Activated CD8-positive, alpha-beta memory T cell treated with anti-CD3 and anti-CD28 coated beads, Interleukin-2, amount 50 U/mL, for 1 hour (primary cell): ENCODE measurements around the gene ANKRD11.
"Not testable (repeated sequence)": the region's sequence is repeated elsewhere in the genome, so short reads cannot be mapped to it uniquely, and the experiment has no call there.

Experiments
- DNase-seq: peaks from one replicate; pipeline ENCODE4 v3.0.0-alpha.2; 2020; ENCODE audit errors: extremely low read depth

The ANKRD11 gene

GRCh38 chr16:89329830-89330176 lies 160.6 kb downstream of the ANKRD11 start:
- DNase-seq = not testable (repeated sequence)

- DNase-seq = not testable (repeated sequence)
These were observed 161.7 kb downstream of the ANKRD11 start for GRCh38 chr16:89328412-89329400.

GRCh38 chr16:89326721-89327120 lies 163.6 kb downstream of the ANKRD11 start:
- no peak for DNase-seq

GRCh38 chr16:89325861-89326471 lies 164.4 kb downstream of the ANKRD11 start:
- no peak for DNase-seq

DNA sequence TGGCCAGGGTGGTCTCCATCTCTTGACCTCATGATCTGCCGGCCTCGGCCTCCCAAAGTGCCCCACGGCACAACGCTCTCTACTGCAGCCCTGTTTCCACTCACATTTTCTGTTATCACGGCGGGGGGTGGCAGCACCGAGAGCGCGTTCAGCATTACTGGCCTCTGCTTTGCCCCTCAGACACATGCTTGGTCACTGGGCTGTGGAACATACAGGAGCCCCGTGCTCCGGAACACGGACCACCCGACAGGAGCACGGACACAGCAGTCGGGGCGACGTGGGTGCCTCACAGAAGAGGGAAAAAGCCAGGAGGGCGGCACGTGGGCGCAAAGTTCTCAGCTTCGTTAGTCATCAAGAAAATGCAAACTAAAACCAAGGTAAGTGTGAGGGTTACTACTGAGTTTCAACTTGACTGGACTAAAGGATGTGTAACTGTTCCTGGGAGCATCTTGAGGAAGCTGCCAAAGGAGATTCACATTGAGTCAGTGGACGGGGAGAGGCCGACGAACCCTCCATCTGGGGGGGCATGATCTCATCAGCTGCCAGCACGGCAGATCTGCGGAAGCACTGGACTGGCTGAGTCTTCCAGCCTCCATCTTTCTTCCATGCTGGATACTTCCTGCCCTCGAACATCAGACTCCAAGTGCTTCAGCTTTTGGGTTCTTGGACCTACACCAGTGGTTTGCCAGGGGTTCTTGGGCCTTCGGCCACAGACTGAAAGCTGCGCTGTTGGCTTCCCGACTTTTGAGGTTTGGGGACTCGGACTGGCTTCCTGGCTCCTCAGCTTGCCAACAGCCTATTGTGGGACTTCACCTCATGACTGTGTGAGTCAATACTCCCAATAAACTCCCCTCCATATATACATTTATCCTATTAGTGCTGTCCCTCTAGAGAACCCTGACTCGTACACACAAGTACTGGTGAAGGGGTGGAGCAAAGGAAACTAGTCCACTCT lies 166.0 kb downstream of the ANKRD11 start:
- no peak for DNase-seq

DNA sequence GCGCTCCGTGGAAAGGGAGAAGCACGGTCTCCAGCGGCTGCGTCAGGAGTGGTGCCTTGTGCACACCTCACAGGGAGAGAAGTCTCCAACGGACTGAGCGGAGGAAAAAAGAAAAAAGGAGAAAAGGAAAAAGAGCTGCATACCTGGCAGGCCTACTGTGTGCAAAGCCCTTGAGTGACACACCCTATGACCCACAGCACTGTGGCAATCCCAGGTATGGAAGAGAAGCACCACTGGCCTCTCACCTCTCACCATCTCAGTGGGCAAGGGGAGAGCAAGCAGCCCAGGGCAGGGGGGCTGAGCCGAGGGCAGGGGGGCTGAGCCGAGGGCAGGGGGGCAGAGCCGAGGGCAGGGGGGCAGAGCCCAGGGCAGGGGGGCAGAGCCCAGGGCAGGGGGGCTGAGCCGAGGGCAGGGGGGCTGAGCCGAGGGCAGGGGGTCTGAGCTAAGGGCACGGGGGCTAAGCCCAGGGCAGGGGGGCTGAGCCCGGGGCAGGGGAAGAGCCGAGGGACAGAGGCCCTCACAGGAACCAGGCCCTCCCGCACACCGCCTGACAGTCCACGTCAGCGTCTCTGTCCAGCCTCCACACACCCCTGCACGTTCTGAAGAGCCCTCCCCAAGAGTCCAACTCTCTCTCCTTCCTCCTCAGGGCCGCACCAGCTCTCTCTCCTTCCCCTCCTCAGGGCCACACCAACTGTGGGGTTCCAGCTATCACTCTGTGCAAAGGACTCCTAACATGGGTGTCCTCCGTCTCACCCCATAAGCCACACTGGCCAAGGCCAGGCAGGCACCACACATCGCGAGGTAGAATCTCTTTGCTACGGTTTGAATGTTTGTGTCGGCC lies 167.0 kb downstream of the ANKRD11 start:
- DNase-seq = no peak

DNA sequence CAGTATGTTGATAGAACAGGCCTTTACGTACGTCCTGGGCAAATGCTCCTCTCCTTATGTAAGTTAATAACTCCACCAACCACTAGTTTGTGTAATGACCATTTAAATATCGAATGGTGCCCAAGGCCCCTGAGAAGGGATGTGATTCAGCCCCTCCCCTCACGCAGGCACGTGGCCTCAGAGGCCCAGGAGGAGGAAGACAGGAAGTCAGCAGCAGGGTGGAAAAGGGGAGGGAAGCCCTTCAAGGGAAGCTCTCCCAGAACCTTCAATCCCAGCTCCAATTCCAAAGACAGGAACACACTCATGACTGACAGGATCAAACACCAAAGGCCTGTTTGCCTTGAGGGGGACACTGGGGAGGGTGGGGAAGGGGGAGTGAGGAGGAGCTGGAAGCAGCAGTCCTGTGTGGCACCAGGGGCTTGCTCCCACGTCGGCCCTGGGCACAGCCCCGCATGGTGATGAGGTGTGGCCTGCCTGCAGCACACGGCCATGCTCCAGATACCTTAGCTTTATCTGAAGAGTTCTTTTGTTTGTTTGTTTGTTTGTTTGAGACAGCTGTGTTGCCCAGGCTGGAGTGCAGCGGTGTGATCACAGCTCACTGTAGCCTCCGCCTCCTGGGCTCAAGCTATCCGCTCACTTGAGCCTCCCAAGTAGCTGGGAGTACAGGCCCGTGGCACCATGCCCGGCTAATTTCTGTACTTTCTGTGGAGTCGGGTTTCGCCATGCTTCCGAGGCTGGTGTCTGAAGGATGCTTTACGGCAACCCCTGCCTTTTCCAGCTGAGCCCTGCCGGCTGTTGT lies 167.8 kb downstream of the ANKRD11 start:
- no peak for DNase-seq

DNA sequence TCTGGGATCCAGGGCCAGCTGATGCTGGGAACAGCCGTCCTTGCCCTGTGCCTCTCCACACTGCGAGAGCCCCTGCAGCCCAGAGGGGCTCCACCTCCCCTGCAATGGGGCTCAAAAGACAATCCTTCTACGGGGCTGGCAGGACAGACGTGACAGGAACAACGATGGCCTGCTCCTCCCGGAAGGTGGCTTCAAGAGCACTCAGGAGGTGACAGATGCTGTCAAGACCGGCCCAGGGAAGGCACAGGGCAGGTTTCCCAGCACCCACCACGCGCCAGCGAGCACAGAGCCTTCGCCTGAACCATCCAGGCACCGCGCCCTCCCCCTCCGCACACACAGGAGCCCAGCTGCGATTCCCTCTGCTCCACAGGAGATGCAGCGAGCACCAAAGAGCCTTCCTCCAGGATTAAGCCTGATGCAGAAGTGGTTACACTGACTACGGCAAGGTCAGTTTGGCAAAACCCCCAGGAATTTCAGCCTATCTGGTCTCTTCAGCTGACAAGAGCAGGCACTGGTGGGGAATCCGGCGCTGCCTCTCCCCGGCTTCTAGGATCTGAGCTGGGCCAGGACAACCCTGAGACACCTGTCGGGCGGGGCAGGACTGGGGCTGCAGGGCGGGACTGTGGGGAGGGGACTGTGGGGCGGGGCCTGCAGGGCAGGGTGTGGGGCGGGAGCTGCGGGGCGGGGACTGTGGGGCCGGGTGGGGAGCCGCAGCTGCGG lies 169.4 kb downstream of the ANKRD11 start:
- no peak for DNase-seq

DNA sequence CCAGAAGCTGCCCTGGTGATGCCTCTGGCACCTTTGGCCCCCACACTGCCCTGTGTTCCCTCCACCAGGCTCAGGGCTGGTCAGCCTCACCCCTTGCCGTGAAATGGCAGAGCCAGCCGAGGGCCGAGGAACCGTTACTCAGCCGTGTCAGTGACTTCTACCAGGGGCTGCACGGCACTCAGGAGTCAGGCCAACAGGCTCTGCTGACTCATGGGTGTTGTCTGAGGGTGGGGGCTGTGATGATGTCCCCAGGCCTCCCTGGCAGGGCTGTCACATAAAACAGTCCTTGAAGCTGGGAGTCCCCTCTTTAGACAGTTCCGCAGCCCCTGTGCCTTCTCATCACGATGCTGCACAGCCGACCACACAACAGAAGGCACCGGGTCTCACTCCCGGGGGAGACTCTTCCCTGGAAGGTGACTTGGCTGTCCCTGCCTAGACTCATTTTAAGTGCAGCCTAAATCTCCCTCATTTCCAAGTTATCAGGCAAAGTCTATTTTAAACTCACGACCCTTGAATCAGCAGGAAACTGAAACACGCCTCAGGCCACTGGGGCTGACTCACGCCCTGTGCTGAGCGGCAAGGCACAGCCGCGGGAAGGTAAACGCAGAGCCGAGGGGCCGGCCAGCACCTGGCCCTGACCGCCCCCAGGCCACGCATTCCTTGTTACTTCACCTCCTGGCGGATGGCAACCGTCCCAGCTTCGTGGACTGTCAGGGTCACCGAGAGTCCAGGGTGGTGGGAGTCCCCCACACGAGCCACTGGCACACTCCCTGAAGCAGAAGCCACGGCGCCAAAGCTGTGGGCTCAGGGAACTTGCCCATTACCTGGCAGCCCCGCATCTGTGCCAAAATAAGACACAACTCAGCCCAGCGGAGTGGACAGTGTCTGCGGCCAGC lies 170.2 kb downstream of the ANKRD11 start:
- DNase-seq = no peak

GRCh38 chr16:89319631-89319885 lies 170.8 kb downstream of the ANKRD11 start:
- DNase-seq = no peak

- no peak for DNase-seq
These were observed 171.3 kb downstream of the ANKRD11 start for GRCh38 chr16:89318871-89319630.

DNA sequence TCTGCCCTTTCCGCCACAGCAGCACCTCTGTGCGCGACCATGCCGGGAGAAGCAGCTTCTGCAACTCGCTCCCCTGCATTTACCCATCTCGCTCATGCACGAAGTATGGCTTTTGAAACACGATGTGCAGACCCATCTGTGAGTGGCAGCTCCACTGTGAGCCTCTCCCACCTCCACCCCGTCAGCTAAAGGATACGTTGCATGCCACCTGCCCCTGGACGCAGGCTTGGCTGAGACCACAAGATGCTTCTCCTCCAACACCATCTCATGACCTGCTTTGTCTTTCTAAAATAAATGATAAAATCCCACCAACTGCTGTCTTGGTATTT lies 172.0 kb downstream of the ANKRD11 start:
- DNase-seq = no peak

GRCh38 chr16:89317729-89318429 lies 172.5 kb downstream of the ANKRD11 start:
- no peak for DNase-seq

DNA sequence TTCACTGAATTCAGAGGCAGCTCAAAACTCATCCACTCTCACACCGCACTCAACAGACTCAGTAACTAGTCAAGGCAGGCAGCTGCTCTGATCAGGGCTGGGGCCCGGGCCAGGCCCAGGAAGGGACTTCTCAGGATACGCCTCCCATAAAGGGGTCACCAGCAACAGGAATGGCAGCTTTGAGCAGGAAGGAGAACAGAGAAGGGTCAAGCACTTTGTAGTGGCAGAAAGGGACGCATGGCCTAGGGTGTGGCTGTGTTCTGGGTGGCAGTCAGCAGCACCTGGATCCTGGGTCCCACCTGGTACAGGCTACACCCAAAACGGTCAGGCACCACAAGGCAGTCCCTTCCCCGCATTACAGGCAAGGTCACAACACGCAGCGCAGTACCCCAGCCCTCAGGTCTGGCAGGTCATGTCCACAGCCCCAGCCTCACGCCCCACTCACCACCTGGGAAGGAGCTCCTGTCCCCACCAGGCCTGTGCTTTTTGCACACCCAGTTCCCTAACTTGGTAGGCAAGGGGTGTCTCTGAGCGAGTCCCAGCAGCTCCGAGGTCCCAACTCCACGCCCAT lies 173.2 kb downstream of the ANKRD11 start:
- no peak for DNase-seq

DNA sequence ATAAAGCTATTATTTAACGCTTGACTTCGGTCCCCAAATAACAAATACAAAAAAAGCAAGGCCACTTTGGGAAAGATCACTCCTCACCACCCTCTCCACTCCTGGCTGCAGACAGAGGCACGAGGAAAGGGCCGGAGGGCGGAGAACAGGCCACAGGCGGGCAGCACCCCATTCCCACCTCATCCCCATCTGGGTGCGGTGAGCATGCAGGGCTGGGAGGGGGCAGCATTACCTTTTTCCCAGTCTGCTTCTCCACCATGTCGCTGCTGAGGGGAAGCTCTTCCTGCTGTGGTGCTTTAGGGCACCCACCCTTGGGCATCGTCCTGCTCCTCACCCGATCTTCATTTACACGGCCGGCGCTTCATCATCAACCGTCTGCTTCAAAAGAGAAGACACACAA lies 173.7 kb downstream of the ANKRD11 start:
- DNase-seq = no peak

DNA sequence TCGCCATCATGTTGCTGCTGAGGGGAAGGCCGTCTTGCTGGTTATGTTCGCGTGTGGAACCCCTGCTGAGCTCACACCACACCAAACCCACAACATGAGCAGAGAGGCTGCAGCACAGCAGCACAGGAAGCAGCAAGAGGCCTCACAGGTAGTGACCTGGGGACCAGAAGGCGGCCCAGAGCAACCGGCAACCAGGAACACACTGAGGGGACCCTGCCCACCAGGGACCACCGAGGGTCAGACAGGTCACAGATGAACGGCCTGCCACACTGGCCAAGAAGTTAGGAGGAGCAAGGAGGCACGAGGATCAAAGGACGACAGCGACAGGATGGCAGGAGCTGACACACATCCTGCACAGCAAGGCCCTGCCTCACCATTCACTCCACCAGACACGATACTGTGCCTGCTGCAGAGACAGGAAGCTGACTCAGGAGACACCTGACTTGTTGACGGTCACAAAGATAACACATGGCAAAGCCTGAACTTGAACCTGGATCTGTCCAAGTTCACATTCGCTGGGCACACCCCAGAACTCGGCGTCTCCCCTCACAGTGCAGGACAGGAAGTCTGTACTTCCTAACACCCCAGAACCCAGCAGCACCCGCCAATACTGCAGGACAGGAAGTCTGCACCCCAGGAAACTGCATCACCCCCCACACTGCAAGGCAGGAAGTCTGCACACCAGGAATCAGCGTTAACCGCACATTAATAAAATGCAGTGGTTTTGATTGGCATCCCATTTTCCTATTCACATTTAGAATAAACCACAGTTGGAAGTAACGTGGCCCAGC lies 174.4 kb downstream of the ANKRD11 start:
- DNase-seq = peak; percentile 67
